GM10266 (cell line): ENCODE data around the gene PDE8A.

ENCODE experiments used
- DNase-seq: peaks from one replicate; pipeline ENCODE4 v3.0.0; 2012; ENCODE audit errors: extremely low spot score
- CTCF ChIP-seq: IDR thresholded peaks from 2 replicates; pipeline ENCODE4 v1.5.1; 2012; ENCODE audit warnings: mild to moderate bottlenecking, low read depth; ENCODE audit not compliant: control insufficient read depth, insufficient read depth; ENCODE audit errors: missing control alignments

Gene PDE8A

GRCh38 chr15:84944861-84945260 is 36.8 kb upstream of the PDE8A start:
- DNase-seq: no peak
- no peak for TF ChIP-seq CTCF

GRCh38 chr15:84946772-84947489 is 34.7 kb upstream of the PDE8A start:
- TF ChIP-seq CTCF: no peak
- no peak for DNase-seq

- TF ChIP-seq CTCF: no peak
- DNase-seq: no peak
Observed at GRCh38 chr15:84947947-84948830, 33.5 kb upstream of the PDE8A start.

- no peak for TF ChIP-seq CTCF
- DNase-seq: no peak
Observed at GRCh38 chr15:84949043-84949442, 32.6 kb upstream of the PDE8A start.

GRCh38 chr15:84949845-84950569 is 31.6 kb upstream of the PDE8A start:
- DNase-seq: no peak
- TF ChIP-seq CTCF: no peak

GRCh38 chr15:84950570-84951111 is 31.0 kb upstream of the PDE8A start:
- no peak for DNase-seq
- TF ChIP-seq CTCF: no peak

- no peak for TF ChIP-seq CTCF
- DNase-seq: no peak
Observed at GRCh38 chr15:84951736-84952135, 29.9 kb upstream of the PDE8A start.
